ENCODE data around the gene DPH2. TPM values are rescaled to one million over a fixed set of nuclear protein-coding genes. Genes with fewer than 3 reads are reported as not detected.
A peak's percentile ranks its signal among the peaks of the same experiment; 100 is the strongest.

Gene DPH2
- total RNA-seq, 2 experiments from 2014 or later, result 29.6 to 34.1 TPM

DNA sequence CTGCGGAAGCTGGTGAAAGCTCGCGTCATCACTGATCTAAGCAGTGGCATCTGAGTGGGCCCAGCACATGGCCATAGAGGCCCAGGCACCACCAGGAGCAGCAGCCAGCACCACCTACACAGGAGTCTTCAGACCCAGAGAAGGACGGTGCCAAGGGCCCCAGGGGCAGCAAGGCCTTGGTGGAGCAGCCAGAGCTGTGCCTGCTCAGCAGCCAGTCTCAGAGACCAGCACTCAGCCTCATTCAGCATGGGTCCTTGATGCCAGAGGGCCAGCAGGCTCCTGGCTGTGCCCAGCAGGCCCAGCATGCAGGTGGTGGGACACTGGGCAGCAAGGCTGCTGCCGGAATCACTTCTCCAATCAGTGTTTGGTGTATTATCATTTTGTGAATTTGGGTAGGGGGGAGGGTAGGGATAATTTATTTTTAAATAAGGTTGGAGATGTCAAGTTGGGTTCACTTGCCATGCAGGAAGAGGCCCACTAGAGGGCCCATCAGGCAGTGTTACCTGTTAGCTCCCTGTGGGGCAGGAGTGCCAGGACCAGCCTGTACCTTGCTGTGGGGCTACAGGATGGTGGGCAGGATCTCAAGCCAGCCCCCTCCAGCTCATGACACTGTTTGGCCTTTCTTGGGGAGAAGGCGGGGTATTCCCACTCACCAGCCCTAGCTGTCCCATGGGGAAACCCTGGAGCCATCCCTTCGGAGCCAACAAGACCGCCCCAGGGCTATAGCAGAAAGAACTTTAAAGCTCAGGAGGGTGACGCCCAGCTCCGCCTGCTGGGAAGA is 39.5 kb upstream of the DPH2 start:
- Mint-ChIP-seq H3K27me3 (peaks cover 19% of the 10 kb centered on the region), H3K36me3 (ENCODE audit: low read depth) (peaks cover 4% of the 10 kb centered on the region), H3K4me1 (ENCODE audit: low read depth) (peaks cover 19% of the 10 kb centered on the region), H3K9me3 (no peaks in the 10 kb centered on the region), H3K27ac (no peak overlapping the region), H3K4me3 (no peak overlapping the region)
- TF ChIP-seq, protein P1, sequence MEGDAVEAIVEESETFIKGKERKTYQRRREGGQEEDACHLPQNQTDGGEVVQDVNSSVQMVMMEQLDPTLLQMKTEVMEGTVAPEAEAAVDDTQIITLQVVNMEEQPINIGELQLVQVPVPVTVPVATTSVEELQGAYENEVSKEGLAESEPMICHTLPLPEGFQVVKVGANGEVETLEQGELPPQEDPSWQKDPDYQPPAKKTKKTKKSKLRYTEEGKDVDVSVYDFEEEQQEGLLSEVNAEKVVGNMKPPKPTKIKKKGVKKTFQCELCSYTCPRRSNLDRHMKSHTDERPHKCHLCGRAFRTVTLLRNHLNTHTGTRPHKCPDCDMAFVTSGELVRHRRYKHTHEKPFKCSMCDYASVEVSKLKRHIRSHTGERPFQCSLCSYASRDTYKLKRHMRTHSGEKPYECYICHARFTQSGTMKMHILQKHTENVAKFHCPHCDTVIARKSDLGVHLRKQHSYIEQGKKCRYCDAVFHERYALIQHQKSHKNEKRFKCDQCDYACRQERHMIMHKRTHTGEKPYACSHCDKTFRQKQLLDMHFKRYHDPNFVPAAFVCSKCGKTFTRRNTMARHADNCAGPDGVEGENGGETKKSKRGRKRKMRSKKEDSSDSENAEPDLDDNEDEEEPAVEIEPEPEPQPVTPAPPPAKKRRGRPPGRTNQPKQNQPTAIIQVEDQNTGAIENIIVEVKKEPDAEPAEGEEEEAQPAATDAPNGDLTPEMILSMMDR (IDR thresholded peaks at IDR 0.05), result peak; percentile 48
- ATAC-seq (no peak), DNase-seq (peak; percentile 49)
- ChIA-PET POLR2A (interaction anchor here (1.1 kb wide), 1 partner anchor 15 kb away, joined by 3 read pairs; no protein-coding TSS in a partner anchor), CTCF (interaction anchor here (0.7 to 12.8 kb wide), 15 partner anchors 9 to 402 kb away, joined by 3 to 307 read pairs (median 4); partner anchors contain the start of gene IPO13)
- intact Hi-C loops (cut with micrococcal nuclease), result loop anchor here (5.0 kb wide), 1 partner anchor 403 kb away; no protein-coding TSS in a partner anchor

DNA sequence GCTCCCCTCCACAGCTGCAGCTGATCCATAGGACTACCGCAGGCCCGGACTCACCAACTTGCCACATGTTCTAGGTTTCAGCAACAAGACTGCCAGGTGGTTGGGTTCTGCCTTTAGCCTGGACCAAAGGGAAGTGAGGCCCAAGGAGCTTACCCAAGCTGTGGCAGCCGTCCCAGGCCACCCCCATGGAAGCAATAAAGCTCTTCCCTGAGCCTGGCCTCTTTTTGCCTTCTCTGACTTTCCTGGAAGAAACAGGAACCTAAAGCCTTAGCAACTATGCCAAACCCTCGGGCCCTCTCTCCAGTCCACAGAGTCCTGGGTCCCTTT is 38.9 kb upstream of the DPH2 start:
- no peak for ATAC-seq

DNA sequence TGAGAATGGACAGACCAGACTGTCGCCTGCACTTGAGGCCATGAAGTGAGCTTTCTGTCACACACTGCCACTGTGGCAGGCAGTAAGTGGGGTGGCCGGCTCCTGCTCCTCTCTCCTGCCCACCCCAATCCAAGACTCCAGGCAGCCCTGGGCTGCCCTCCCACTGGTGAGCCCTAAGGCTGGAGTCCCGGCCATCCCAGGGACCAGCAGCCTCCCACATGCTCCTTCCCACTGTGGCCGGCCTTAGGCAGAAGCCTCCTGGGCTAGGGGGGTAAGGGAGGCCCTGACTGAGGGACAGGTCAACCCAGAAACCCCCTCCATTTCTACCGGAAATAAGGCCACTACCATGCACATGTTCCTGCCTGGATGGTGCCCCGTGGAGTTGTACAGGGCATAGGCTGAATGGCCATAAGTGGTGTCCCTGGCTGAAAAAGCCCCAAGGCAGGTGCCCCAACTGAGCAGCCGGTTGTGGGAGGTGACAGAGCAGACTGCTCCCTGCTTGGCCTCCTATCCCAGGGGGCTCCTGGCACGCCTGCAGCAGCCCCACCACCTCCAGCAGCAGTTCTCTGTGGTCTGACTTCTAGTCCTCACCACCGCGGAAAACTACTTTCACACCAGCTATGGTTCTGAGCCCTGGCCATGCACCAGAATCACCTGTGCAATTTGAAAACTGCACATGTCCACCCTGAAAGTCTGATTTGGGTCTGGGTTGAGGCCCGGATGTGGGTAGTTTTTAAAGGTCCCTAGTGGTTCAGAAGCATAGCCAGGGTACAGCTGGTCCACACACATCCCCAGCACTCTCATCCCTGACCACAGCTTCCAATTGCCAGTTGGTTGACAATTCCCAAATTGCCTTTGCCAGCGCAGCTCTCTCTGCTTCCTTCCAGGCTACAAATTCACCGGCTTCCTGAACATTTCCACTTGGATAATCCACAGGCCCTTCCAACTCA is 37.8 kb upstream of the DPH2 start:
- POLR2A ChIA-PET, result interaction anchor here (1.0 kb wide), 1 partner anchor 16 kb away, joined by 3 read pairs; no protein-coding TSS in a partner anchor
- ATAC-seq, result no peak
- intact Hi-C loops (cut with micrococcal nuclease), result loop anchor here (5.0 kb wide), 1 partner anchor 405 kb away; no protein-coding TSS in a partner anchor
- Mint-ChIP-seq H3K9me3 (no peaks in the 10 kb centered on the region), H3K27ac (no peak overlapping the region), H3K36me3 (ENCODE audit: low read depth) (no peaks in the 10 kb centered on the region), H3K27me3 (peaks cover 25% of the 10 kb centered on the region), H3K4me3 (no peak overlapping the region), H3K4me1 (ENCODE audit: low read depth) (peaks cover 24% of the 10 kb centered on the region)
- no peak for DNase-seq
- CTCF ChIA-PET, result interaction anchor here (1.7 to 12.8 kb wide), 6 partner anchors 14 to 402 kb away, joined by 5 to 307 read pairs (median 16); partner anchors contain the start of genes IPO13 and PTPRF
- TF ChIP-seq, protein P1 (IDR thresholded peaks at IDR 0.05), result no peak

More for the DNA sequence above, 38.9 kb upstream of the DPH2 start:
- Mint-ChIP-seq H3K4me3 (no peak overlapping the region), H3K4me1 (ENCODE audit: low read depth) (peaks cover 22% of the 10 kb centered on the region), H3K27me3 (peaks cover 23% of the 10 kb centered on the region), H3K36me3 (ENCODE audit: low read depth) (peaks cover 1% of the 10 kb centered on the region), H3K27ac (no peak overlapping the region), H3K9me3 (no peaks in the 10 kb centered on the region)
- TF ChIP-seq, protein P1 (IDR thresholded peaks at IDR 0.05), result no peak
- ChIA-PET POLR2A (no interaction called here), CTCF (interaction anchor here (0.7 to 12.8 kb wide), 14 partner anchors 8 to 403 kb away, joined by 3 to 307 read pairs (median 4); partner anchors contain the start of gene IPO13)
- DNase-seq, result no peak
- intact Hi-C loops (cut with micrococcal nuclease), result loop anchor here (5.0 kb wide), 1 partner anchor 404 kb away; no protein-coding TSS in a partner anchor

DNA sequence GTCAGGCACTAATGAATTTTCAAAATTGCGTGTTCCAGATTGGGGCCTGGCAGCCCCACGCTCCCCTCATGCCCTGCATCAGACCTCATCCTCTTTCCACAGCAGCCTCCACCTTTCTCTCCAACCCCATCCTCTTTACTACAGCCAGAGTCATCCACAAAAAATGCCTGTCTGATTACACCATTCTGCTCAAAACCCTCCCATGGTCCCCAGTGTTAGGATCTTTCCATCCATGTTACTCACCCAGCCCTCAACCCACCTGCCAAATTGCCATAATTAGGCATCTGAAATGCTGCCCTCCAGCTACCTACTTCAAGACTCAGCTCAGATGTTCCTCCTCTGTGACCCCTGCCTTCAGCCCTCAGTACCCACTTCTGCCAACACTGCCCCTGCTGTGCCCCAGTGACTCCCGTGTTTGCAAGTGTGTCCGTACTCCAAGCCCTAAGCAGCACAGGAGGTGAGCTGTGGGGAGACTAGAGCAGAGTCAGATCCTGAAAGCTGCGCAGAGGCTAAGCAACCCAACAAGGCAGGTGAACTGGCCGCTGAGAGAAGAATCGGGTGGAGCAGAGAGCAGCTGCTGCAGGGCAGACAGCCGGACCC is 36.9 kb upstream of the DPH2 start:
- ChIA-PET CTCF (interaction anchor here (1.0 to 12.8 kb wide), 7 partner anchors 11 to 403 kb away, joined by 3 to 307 read pairs (median 14); partner anchors contain the start of genes IPO13 and PTPRF), POLR2A (interaction anchor here (1.0 kb wide), 1 partner anchor 17 kb away, joined by 3 read pairs; no protein-coding TSS in a partner anchor)
- peaks cover 24% of the 10 kb centered on the region for H3K4me1 Mint-ChIP-seq (ENCODE audit: low read depth)
- intact Hi-C loops (cut with micrococcal nuclease), result loop anchor here (5.0 kb wide), 1 partner anchor 406 kb away; no protein-coding TSS in a partner anchor
- H3K4me3 Mint-ChIP-seq, result peak overlapping the region; percentile 10
- peaks cover 25% of the 10 kb centered on the region for H3K27me3 Mint-ChIP-seq
- ATAC-seq (no peak), DNase-seq (no peak)
- H3K36me3 Mint-ChIP-seq (ENCODE audit: low read depth), result no peaks in the 10 kb centered on the region
- H3K9me3 Mint-ChIP-seq, result no peaks in the 10 kb centered on the region
- no peak overlapping the region for H3K27ac Mint-ChIP-seq
- TF ChIP-seq, protein P1 (IDR thresholded peaks at IDR 0.05), result no peak

All from activated CD8-positive, alpha-beta T cell treated with anti-CD3 and anti-CD28 coated beads for 36 hours (primary cell).